GM10266 (cell line): Measurements from ENCODE around the gene NMBR.

ENCODE experiments used
- DNase-seq: peaks from one replicate; pipeline ENCODE4 v3.0.0; 2012; ENCODE audit errors: extremely low spot score
- CTCF ChIP-seq: IDR thresholded peaks from 2 replicates; pipeline ENCODE4 v1.5.1; 2012; ENCODE audit warnings: mild to moderate bottlenecking, low read depth; ENCODE audit not compliant: control insufficient read depth, insufficient read depth; ENCODE audit errors: missing control alignments

The NMBR gene

GRCh38 chr6:142185641-142186040 lies 38.7 kb upstream of the NMBR start:
- no peak for DNase-seq
- TF ChIP-seq CTCF, result no peak

GRCh38 chr6:142184307-142184706 lies 37.4 kb upstream of the NMBR start:
- DNase-seq, result no peak
- TF ChIP-seq CTCF, result no peak

- DNase-seq, result no peak
- TF ChIP-seq CTCF, result no peak
Observed at GRCh38 chr6:142183351-142183750, 36.4 kb upstream of the NMBR start.

GRCh38 chr6:142182004-142182403 lies 35.1 kb upstream of the NMBR start:
- no peak for DNase-seq
- no peak for TF ChIP-seq CTCF

- TF ChIP-seq CTCF, result no peak
- DNase-seq, result no peak
Observed at GRCh38 chr6:142178129-142178528, 31.2 kb upstream of the NMBR start.

- DNase-seq, result no peak
- no peak for TF ChIP-seq CTCF
Observed at GRCh38 chr6:142174703-142175102, 27.8 kb upstream of the NMBR start.

GRCh38 chr6:142173980-142174379 lies 27.1 kb upstream of the NMBR start:
- TF ChIP-seq CTCF, result no peak
- no peak for DNase-seq
